Activated CD8-positive, alpha-beta memory T cell treated with anti-CD3 and anti-CD28 coated beads for 4 hours (primary cell): ENCODE measurements around the gene HYI.
"Not testable (repeated sequence)": the region's sequence is repeated elsewhere in the genome, so short reads cannot be mapped to it uniquely, and the experiment has no call there.

ENCODE experiments used
- DNase-seq, 2 donors: peaks; one replicate each; pipeline ENCODE4 v3.0.0-alpha.2; 2020; ENCODE audit warnings: low read depth in 2 of 2

Gene HYI

DNA sequence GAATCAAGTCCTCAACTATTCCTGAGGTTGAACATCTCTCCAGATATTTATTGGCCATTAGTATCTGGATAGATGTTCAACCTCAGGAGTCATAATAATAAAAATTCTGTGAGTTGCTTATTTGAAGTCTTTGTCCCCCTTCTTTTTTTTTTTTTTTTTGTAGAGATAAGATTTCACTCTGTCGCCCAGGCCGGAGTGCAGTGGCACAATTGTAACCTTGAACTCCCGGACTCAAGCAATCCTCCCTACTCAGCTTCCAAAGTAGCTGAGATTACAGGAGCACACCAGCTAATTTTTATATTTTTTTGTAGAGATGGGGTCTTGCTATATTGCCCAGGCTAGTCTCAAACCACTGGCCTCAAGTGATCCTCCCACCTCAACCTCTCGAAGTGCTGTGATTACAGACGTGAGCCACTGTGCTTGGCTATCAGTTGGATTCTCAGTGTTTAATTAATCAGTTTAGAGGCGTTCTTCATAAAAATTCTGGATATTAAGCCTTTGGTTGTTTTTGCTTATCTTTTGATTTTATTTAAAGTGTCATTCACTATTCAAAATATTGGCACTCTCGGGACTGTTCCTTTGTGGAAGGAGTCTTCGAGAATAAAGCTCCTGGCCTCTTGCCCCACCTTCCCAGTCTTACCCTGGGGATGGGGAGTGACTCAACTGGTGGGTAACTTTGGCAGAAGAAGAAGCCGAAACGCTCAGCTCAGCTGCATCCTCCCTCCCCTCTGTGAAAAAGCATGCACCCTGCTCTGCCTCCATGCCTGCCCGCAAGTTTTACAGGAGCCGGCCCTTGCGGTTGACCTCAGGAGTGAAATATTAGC lies 11.2 kb upstream of the HYI start:
- no peak for DNase-seq

DNA sequence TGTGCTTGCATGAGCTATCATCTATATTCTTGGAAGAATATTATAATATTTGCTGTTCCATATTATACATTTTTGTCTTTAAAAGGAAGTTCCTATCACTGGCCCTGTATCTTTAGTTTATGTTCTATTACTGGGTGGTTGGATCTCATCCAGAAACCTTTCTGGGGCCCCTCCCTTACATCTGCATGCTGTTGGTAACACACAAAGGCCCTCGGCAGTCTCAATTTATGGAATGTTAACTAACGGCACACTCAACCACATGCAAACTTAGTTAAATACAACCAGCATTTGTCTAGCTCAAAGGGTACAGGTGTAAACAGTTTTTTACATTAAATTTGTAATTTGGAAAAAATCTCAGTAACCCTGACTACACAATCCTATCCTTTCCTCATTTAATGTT lies 9.7 kb upstream of the HYI start:
- DNase-seq, result no peak

DNA sequence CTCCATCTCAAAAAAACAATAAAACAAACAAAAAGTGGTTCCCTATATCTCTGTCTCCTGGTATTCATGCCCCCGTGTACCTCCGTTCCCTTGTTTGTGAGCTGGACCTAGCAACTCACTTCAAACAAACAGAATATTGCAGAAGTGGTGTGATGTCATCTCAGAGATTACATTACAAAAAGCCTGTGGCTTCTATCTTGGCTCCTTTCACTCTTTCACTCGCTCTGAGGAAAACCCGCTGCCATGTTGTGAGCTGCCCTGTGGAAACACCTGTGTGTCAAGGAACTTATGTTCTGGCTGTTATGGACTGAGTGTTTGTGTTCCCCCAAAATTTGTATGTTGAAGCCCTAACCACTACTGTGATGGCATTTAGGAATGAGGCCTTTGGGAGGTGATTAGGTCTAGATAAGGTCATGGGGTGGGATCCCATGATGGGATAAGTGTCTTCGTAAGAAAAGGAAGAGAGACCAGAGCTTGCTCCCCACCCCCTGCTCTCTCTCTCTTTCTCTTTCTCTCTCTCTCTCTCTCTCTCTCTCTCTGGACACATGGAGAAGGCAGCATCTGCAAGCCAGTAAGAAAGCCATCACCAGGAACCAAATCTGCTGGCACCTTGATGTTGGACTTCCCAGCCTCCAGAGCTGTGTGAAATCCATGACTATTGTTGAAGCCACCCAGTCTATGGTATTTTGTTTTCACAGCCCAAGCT lies 7.4 kb upstream of the HYI start:
- no peak for DNase-seq

DNA sequence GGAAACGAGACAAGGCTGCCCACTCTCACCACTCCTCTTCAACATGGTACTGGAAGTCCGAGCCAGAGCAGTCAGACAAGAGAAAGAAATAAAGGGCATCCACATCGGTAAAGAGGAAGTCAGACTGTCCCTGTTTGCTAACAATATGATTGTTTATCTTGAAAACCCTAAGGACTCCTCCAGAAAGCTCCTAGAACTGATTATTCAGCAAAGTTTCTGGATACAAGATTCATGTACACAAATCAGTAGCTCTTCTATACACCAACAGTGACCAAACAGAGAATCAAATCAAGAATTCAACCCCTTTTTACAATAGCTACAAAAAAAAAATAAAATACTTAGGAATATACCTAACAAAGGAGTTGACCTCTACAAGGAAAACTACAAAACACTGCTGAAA lies 4.6 kb upstream of the HYI start:
- DNase-seq, result not testable (repeated sequence)

DNA sequence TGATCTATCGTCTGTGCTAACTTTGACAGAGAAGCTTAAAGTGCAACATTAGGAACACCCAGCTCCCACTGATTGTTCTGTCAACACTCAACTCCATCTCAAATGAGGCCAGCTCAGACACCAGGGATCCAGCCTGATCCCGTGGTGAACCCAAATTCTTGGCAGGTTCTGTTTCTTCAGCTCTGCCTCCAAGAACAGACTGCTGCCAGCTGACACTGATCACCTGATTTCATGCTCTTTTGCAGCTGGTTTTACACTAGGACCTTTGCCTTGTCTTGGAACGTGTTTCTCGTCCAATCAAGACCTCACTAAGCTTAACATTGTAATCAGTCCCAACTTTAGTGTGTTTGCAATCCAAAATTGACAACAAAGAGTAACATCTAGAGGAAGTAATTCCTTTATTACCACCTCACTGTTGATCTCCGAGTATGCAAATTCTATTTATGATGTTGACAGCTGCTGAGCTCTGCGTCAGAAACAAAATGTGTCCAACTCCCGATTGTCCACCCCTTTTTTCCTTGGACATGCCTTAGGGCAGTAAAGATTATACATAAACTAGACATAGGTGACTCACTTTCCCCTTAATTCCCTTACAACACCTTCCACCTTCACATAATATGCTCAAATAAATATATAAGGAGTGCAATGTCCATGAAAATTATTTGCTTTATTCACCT lies 1.6 kb upstream of the HYI start:
- DNase-seq, result no peak

DNA sequence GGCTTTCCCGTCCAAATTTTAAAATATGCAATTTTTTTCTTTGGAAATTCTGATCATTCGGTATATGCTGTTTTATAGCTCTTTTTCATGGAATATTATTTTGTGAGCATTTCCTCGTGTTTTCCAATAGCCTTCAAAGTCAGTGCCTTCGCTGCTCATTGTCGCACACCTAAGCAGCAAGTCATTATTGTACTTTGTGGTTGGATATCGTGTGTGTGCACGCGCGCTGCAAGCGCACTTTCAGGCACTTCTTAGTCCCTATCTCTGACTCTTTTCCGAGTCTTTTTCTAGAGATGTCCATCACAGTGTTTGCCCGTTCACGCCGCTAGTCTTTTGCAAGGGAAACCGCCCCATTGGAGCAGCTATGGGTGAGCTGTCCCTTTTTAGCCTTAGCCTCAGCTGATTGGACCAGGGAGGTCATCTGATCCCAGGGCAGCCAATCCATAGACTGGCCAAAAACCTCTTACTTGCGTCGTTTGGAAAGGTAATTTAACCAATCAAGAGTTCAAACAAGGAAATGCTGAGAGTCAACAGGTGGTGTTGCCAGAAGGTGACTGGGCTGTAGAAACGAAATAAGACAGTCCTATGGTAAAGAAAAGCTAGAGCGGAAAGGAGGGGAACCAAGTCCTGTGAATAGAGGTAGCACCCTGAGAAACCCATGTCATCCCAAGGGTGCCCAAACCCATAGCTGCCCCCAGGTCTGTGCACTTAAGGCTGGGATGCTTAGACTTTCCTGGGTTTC lies 710 bp upstream of the HYI start:
- peak in 1 of 2 donors; percentile 19 for DNase-seq

DNA sequence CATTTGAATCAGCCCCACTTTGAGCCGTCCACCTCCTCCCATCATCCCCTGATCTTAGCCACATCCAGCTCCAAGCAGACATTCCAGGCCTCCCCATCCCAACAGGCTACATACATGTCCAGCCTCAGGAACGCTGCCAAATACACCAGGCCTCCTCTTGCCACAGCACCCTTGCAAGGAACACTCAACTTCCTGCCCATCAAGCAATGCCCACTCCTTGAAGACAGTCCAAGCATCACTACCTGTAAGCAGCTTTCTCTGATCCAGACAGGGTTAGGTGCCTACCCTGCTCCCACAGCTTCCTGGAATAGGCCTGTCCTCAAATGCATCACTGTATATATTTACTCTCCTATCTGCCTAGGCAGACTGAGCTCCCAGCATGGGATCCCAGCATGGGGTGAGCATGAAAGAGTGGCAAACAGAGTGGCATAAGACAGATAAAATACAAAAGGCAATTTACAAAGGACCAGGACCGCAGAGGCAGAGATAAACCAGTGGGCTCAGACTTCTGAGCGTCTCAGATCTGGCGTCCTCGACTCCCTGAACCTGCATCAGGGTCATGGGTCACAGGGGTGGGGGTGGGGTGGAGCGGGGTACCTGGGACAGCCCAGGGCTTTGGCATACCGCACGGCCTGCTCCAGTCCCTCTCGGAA lies 816 bp downstream of the HYI start:
- no peak for DNase-seq

DNA sequence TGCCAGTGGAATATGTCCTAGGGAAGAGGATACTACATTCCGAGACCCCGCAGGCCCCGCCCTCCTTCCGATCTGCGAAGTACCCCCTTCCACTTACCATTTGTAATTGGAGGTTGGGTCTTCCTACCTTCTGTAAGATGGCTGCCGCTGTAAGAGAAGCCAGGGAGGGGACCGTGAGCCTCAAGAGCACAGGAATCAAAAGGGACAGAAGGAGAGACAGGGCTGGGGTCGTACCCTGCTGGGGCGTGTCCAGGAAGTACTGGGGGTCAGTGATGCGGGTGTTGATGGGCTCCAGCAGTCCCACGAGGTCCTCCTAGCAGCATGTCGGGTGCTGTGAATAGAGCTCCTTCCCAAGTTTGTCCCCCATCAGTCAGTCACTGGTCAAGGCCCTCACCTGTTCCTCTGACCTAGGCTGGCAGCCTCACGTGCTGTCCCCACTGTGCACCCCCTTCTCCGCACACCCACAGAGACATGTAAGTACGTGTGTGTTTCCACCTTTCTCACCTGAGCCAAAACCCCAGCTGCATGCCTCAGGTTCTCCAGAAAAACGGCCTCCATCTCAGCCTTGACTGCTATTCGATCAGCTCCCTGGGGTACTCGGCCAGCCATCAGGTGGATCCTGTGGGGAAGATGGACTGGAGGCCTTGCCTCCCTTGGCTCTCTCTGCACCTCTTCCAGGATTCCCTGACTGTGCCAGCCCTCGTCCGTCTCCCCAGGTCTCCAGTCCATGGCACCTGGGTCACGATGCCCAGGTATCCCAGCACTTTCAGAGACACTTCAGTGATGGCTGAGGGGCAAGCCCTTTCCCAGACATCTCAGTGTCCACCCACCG lies 1.8 kb downstream of the HYI start:
- no peak for DNase-seq

DNA sequence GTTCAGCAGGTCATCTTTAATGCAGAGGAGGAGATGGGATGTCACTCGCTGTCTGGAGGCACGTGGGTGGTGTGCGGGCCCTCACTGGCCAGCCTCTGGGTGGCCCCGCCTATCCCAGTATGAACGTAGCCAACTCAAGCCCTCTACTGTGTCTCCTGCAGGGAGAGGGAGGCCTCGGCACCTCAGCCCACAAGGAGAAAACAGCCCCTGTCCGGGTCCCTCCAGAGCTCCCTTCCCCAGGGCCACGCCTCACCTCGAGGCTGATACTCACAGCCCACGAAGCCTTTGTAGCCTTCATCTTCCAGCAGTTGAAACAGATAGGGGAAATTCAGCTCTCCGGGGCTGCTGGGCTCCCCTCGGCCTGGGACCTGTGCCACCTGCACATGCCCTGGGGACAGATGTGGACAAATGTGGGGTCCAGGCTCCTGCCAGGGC lies 2.6 kb downstream of the HYI start:
- no peak for DNase-seq

DNA sequence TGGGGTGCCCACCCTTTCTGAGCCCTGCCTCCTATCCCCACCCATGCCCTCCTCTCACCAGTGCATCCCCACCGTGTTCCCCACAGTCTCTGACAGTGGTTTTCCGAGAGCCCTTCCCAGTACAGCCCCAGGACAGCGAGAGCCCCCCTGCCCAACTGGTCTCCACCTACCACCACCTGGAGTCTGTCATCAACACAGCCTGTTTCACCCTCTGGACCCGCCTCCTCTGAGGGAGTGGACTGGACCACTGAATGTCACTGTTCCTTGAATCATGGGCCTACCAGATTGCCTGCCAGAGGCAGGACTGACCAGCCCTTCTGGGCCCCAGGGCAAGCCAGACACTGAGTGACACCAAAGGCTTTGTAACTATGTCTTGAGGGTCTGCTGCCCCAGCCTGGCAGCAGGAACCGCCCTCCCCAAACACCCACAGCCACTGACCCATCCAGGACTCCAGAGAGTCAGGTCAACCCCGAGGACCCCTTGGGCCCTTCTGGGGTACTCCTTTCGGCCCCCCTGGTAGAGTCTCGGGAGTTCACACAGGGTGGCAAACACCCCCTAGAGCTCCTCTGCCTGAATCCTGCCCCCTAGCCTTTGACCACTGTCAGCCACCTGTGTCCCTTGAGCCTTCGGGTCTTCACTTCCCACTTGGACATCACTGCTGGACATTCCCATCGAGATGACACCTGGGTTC lies 3.3 kb downstream of the HYI start:
- no peak for DNase-seq

DNA sequence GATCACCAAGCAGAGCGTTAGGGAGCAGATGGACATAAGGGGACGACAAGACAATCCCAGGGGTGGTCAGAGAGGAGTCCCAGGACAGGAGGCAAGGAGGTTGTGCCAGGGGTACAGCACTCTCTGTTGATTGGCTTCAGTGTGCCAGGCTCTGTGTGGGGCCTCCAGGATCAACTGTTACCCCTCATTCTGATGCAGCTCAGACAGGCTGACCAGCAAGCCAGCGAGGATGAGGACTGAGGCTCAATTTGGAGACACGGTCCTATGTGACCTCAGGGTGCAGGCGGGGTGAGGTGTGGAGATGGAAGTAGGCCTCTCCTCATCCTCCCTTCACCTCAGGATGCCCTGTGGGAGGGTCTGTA lies 4.0 kb downstream of the HYI start:
- no peak for DNase-seq

DNA sequence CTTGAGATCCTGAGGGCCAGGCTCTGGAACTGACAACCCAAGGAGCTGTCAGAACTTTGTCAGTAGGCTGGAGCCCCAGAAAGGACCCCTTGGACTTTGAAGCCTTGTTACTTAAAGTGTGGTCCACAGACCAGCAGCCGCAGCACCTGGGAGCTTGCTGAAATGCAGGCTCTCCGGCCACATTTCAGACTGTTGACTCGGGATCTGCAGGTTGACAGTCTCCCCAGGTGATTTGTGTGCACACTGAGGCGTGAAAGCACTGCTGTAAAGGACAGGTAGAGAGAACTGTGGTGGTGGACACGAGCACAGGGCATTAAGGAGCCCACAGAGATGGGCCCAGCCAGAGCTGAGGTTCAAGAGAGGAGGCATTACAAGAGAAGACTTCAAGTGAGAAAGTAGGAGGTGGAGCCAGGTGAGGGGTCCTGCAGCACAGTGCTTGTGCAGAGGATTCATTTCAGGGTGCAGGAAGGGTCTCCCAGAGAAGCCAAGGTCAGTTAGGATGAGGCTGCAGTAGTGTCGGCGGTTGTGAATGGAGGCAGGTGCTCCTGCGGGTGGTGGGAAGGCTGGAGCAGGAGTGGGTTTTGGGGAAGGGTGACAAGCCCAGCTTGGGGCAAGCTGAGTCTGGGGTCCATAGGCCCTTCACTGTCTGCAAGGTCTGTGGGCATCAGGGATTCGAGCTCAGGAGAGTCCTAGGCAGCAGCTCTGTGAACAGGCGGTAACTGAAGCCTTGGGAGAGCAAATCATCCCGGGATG lies 4.6 kb downstream of the HYI start:
- DNase-seq, result no peak

DNA sequence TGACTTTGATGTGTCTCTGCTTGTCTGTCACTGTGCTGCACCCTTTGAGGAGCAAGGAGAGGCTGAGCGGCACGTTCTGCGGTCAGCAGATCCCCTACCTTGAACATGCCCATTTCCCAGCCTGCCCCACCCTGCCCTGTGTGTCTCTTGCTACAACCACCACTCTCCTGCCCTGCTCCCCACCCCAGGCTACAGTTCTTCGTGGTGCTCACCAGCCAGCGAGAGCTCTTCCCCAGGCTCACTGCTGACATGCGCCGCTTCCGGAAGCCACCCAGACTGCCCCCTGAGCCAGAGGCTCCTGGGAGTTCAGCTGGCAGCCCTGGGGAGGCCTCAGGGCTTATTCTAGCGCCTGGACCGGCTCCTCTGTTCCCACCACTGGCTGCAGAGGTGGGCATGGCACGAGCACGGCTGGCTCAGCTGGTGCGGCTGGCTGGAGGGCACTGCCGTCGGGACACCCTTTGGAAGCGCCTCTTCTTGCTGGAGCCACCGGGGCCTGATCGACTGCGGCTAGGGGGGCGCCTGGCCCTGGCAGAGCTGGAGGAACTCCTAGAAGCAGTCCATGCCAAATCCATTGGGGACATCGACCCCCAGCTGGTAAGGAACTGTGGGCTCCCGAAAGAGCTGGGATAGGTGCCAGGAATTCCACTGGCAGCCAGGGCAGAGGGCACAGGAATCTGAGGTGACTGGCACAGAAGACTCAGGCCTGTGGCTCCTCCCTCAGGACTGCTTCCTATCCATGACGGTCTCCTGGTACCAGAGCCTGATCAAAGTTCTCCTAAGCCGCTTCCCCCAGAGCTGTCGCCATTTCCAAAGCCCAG lies 5.6 kb downstream of the HYI start:
- no peak for DNase-seq

DNA sequence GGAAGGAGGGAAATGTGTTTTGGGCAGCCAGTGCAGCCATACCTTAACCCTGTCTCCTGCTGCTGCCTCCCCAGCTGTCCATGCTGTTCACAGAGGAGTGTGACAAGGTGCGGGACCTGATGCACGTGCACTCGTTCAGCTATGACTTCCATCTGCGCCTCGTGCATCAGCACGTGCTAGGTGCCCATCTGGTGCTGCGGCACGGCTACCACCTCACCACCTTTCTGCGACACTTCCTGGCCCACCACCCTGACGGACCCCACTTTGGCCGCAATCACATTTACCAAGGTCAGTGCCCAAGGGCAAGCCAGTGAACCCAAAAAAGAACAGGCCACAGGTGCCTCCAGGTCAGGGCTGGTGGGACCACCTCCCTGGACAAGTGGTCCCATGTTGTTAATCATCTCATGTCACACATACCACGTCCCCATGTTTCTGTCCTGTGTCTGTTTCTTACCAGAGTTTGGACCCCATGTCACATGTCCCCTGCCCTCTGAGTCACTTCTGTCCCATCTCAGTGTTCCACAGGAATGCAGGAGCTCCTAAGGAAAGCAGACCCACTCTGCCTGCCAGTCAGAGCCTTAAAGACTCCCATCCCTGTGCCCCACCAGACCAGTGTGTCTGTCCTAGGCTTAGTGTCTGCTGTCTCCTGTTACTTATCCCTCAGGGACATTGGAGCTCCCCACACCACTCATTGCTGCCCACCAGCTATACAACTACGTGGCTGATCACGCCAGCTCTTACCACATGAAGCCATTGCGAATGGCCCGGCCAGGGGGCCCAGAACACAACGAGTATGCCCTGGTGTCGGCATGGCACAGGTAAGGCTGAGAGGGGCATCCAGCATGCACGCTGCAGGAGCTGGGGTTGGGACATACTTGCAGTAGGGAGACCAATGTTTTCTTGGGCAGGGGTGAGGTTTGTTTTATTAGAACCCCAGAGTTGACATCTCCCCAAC lies 6.6 kb downstream of the HYI start:
- DNase-seq, result no peak

DNA sequence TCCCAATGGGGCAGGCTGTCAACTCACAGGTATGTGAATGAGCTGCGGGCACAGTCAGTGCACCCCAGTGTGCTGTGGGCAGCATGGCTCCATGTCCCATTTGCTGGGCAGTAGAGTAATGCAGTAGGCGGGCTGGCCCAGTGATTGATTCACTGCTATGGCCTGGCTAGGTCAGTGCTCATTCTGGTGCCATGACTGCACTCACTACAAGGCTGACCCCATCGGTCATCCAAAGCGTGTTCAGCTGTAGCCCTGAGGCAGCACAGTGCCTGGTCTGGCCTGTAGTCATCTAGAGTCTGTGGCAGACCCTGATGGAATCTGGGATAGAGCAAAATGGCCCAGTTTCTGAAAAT lies 7.4 kb downstream of the HYI start:
- no peak for DNase-seq

DNA sequence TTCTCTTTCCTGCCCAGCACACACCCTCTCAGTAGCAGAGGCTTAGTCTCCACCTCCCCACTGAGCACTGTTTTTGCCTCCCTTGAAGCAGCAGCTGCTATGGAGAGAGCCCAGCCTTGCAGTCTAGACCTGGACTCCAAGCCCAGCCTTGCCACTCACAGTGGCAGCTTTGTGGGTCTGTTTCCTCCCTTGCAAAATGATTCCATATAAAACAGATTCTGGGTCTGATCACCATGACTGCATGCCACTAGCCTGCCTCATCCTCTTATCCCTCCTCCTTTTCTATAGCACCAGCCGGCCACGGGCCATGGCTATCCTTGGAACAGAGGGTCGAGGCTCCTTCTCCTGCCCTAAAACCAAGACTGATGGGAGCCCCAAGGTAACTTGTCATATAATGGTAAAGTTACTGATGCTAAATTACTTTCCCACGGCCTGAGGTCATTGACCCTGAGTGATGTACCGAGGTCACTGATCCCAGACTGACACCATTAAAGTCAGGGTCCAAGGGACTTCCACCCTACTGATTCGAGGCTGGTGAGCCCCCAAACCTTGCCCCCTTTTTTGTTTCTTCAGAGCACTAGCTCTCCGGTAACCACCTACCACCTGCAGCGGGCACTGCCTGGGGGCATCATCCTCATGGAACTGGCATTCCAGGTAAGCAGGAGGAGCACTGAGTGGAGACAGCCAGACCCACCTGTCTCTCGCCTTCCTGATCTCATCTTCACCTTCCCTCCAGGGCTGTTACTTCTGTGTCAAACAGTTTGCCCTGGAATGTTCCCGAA lies 7.9 kb downstream of the HYI start:
- no peak for DNase-seq

DNA sequence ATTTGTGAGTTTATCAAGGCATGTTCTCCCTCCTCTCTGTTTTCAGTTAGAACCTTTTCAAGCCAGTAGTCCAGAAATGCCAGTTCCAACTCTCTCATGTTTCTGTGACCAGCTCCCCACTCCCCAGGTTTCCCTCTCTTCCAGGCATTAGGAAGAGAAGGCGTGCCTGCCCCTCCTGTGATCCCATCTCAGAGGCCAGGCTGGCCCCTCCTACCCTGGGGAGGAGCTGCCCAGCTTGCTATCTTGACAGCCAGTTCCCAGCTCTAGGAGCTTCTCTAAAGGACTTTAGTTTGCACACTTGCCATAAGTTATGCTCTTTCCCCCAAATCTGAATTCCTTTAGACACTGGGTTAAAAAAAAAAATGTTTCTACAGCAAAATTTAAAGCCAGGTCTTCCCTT lies 8.9 kb downstream of the HYI start:
- no peak for DNase-seq
